IPS-20b (cell line): ENCODE results near the gene TRPC1.

Experiments
- H3K27ac ChIP-seq: one replicate; pipeline ENCODE4 v1.5.1; 2013; ENCODE audit warnings: low read length
- H3K27me3 ChIP-seq: 2 replicates; pipeline ENCODE4 v1.6.1; 2013; ENCODE audit warnings: mild to moderate bottlenecking, low read length, inconsistent platforms; ENCODE audit not compliant: insufficient read depth
- H3K36me3 ChIP-seq: 2 replicates; pipeline ENCODE4 v1.6.1; 2013; ENCODE audit warnings: low read depth, mild to moderate bottlenecking, inconsistent platforms, low read length, moderate library complexity; ENCODE audit not compliant: insufficient read depth
- H3K4me1 ChIP-seq: 2 replicates; pipeline ENCODE4 v1.6.1; 2013; ENCODE audit warnings: mild to moderate bottlenecking, control low read depth, inconsistent platforms, low read length, moderate library complexity; ENCODE audit not compliant: insufficient read depth
- H3K4me3 ChIP-seq: 2 replicates; pipeline ENCODE4 v1.5.1; 2013; ENCODE audit warnings: mild to moderate bottlenecking, low read length, inconsistent platforms
- H3K9ac ChIP-seq: 2 replicates; pipeline ENCODE4 v1.6.1; 2013; ENCODE audit warnings: low read depth, mild to moderate bottlenecking, inconsistent platforms, low read length, moderate library complexity
- H3K9me3 ChIP-seq: 2 replicates; pipeline ENCODE4 v1.6.1; 2013; ENCODE audit warnings: mild to moderate bottlenecking, low read depth, low read length, inconsistent platforms; ENCODE audit not compliant: insufficient read depth

Gene TRPC1

GRCh38 chr3:142844339-142844977 is 120.6 kb downstream of the TRPC1 start:
- Histone ChIP-seq H3K36me3 (0 out of 2 replicates have a peak, but pooled peaks cover 3% of the 10 kb centered on the region), H3K4me3 (no peak overlapping the region), H3K27me3 (no peaks in the 10 kb centered on the region), H3K27ac (no peak overlapping the region), H3K9me3 (no peaks in the 10 kb centered on the region), H3K9ac (no peak overlapping the region), H3K4me1 (no peaks in the 10 kb centered on the region)

GRCh38 chr3:142846779-142847577 is 123.1 kb downstream of the TRPC1 start:
- Histone ChIP-seq H3K9me3 (no peaks in the 10 kb centered on the region), H3K27ac (no peak overlapping the region), H3K9ac (no peak overlapping the region), H3K36me3 (0 out of 2 replicates have a peak, but pooled peaks cover 3% of the 10 kb centered on the region), H3K27me3 (no peaks in the 10 kb centered on the region), H3K4me1 (no peaks in the 10 kb centered on the region), H3K4me3 (no peak overlapping the region)

GRCh38 chr3:142849148-142849547 is 125.3 kb downstream of the TRPC1 start:
- Histone ChIP-seq H3K27me3 (no peaks in the 10 kb centered on the region), H3K4me1 (peaks cover 12% of the 10 kb centered on the region), H3K27ac (no peak overlapping the region), H3K4me3 (no peak overlapping the region), H3K36me3 (0 out of 2 replicates have a peak, but pooled peaks cover 3% of the 10 kb centered on the region), H3K9ac (no peak overlapping the region), H3K9me3 (no peaks in the 10 kb centered on the region)

GRCh38 chr3:142850395-142851023 is 126.7 kb downstream of the TRPC1 start:
- no peak overlapping the region for H3K4me3 ChIP-seq
- 0 out of 2 replicates have a peak, but pooled peaks cover 3% of the 10 kb centered on the region for H3K36me3 ChIP-seq
- H3K27ac ChIP-seq: no peak overlapping the region
- no peaks in the 10 kb centered on the region for H3K9me3 ChIP-seq
- peaks cover 13% of the 10 kb centered on the region for H3K4me1 ChIP-seq
- H3K27me3 ChIP-seq: no peaks in the 10 kb centered on the region
- no peak overlapping the region for H3K9ac ChIP-seq

GRCh38 chr3:142852009-142852408 is 128.2 kb downstream of the TRPC1 start:
- Histone ChIP-seq H3K27ac (no peak overlapping the region), H3K9ac (no peak overlapping the region), H3K4me1 (peaks cover 24% of the 10 kb centered on the region), H3K36me3 (0 out of 2 replicates have a peak, but pooled peaks cover 3% of the 10 kb centered on the region), H3K4me3 (no peak overlapping the region), H3K27me3 (no peaks in the 10 kb centered on the region), H3K9me3 (no peaks in the 10 kb centered on the region)

GRCh38 chr3:142853270-142854168 is 129.7 kb downstream of the TRPC1 start:
- Histone ChIP-seq H3K36me3 (no peaks in the 10 kb centered on the region), H3K4me1 (peaks cover 24% of the 10 kb centered on the region), H3K27ac (no peak overlapping the region)

GRCh38 chr3:142857056-142857455 is 133.2 kb downstream of the TRPC1 start:
- Histone ChIP-seq H3K36me3 (no peaks in the 10 kb centered on the region), H3K9me3 (no peaks in the 10 kb centered on the region), H3K27ac (no peak overlapping the region), H3K4me1 (peaks cover 34% of the 10 kb centered on the region), H3K27me3 (no peaks in the 10 kb centered on the region), H3K9ac (no peak overlapping the region), H3K4me3 (no peak overlapping the region)

More at GRCh38 chr3:142853270-142854168, 129.7 kb downstream of the TRPC1 start:
- no peak overlapping the region for H3K4me3 ChIP-seq
- no peak overlapping the region for H3K9ac ChIP-seq
- H3K9me3 ChIP-seq: no peaks in the 10 kb centered on the region
- H3K27me3 ChIP-seq: no peaks in the 10 kb centered on the region
